Panc1 (cell line): Measurements from ENCODE around the gene SYTL3. TPM values are rescaled to one million over a fixed set of nuclear protein-coding genes. Genes with fewer than 3 reads are reported as not detected.

ENCODE experiments used
- ATAC-seq: fragments of 200-7000 bp; cut with Tn5 transposase; 2 replicates; pipeline ENCODE4 v1.9.1; 2020; ENCODE audit warnings: mild to moderate bottlenecking, moderate library complexity
- BruUV-seq: library from RNA; stranded (reverse); fragments of 400-500 nt; replicated peaks from 2 replicates; lab custom pipeline; 2021; lab: Mats Ljungman, UMichigan
- CTCF ChIA-PET: fragments of 300-600 bp; sonication (Branson Sonifier 250); formaldehyde crosslinking; loops from one replicate; lab custom pipeline; 2022; ENCODE audit warnings: antibody characterized with exemption; lab: Charles Lee
- POLR2A ChIA-PET: fragments of 300-600 bp; sonication (Branson Sonifier 250); formaldehyde crosslinking; loops from one replicate; lab custom pipeline; 2022; ENCODE audit warnings: antibody characterized with exemption; lab: Charles Lee
- DNase-seq: peaks from one replicate; pipeline ENCODE4 v3.0.0-alpha.2; 2010; ENCODE audit warnings: low read depth, low spot score
- H3K27ac ChIP-seq: 2 replicates; pipeline ENCODE4 v1.5.1; 2011; ENCODE audit warnings: mild to moderate bottlenecking, low read length, inconsistent platforms
- H3K27me3 ChIP-seq: fragments of 200-500 bp; sonication (Bioruptor generic); 2 replicates; pipeline ENCODE4 v1.6.0; 2014; ENCODE audit warnings: low read length, inconsistent platforms; ENCODE audit not compliant: control insufficient read depth, insufficient read depth
- H3K36me3 ChIP-seq: fragments of 200-500 bp; sonication (Bioruptor generic); 2 replicates; pipeline ENCODE4 v1.5.1; 2014; ENCODE audit warnings: inconsistent platforms, mild to moderate bottlenecking, low read length, moderate library complexity; ENCODE audit not compliant: control insufficient read depth, insufficient read depth
- H3K4me1 ChIP-seq: 2 replicates; pipeline ENCODE4 v1.5.1; 2011; ENCODE audit warnings: inconsistent platforms, mild to moderate bottlenecking, low read length, moderate library complexity; ENCODE audit not compliant: control insufficient read depth, insufficient read depth
- H3K4me3 ChIP-seq, 2 experiments: 2 replicates each; pipeline ENCODE4 v1.5.1; 2011 to 2012; ENCODE audit warnings: low read depth in 2 of 2, low read length in 2 of 2, mild to moderate bottlenecking in 2 of 2, inconsistent platforms in 1 of 2, moderate library complexity in 1 of 2
- H3K9me3 ChIP-seq: fragments of 200-500 bp; sonication (Bioruptor generic); 2 replicates; pipeline ENCODE4 v1.5.1; 2014; ENCODE audit warnings: low read depth, mild to moderate bottlenecking, inconsistent platforms, low read length, moderate library complexity; ENCODE audit not compliant: control insufficient read depth, insufficient read depth
- CTCF ChIP-seq: fragments of 450-650 bp; IDR thresholded peaks from 2 replicates; pipeline ENCODE4 v1.5.1; 2017; ENCODE audit warnings: mild to moderate bottlenecking
- POLR2AphosphoS5 ChIP-seq: IDR thresholded peaks from 2 replicates; pipeline ENCODE4 v1.6.1; 2012; ENCODE audit warnings: mild to moderate bottlenecking, low read depth, low read length, moderate library complexity
- REST ChIP-seq, 2 experiments: IDR thresholded peaks; 2 replicates each; pipeline ENCODE4 v1.6.1; 2011 to 2012; ENCODE audit warnings: low read depth in 2 of 2, control low read depth in 1 of 2, low read length in 1 of 2, mild to moderate bottlenecking in 1 of 2, moderate library complexity in 1 of 2; ENCODE audit not compliant: insufficient read depth in 1 of 2
- SIN3A ChIP-seq: IDR thresholded peaks from 2 replicates; pipeline ENCODE4 v1.6.1; 2012; ENCODE audit warnings: low read depth, mild to moderate bottlenecking, low read length, moderate library complexity, borderline replicate concordance; ENCODE audit not compliant: insufficient read depth
- TCF7L2 ChIP-seq: IDR thresholded peaks from 2 replicates; pipeline ENCODE4 v1.6.1; 2011; ENCODE audit warnings: mild to moderate bottlenecking, low read depth, low read length, inconsistent platforms
- in situ Hi-C: cut with HindIII; loops from 2 replicates; pipeline ENCODE4 v1.10.0; 2016; ENCODE audit warnings: low sequenced_read_pairs, low pct_unique_long_range_greater_than_20kb
- intact Hi-C: fragments of 100-400 bp; cut with micrococcal nuclease; formaldehyde crosslinking; loops from one replicate; pipeline ENCODE4 v1.10.0; 2022; ENCODE audit not compliant: unreplicated experiment
- total RNA-seq: library from RNA; stranded (reverse); gene quantifications from one replicate; pipeline ENCODE4 v1.2.1, GENCODE V29; 2021; ENCODE audit not compliant: unreplicated experiment

The SYTL3 gene
- total RNA-seq, 1 experiment from 2014 or later: 1.4 TPM

GRCh38 chr6:158638324-158638854, 11.5 kb upstream of the SYTL3 start:
- no peak for ATAC-seq
- H3K36me3 ChIP-seq: peaks cover 19% of the 10 kb centered on the region
- ChIA-PET POLR2A (no interaction called here), CTCF (interaction anchor here (0.7 kb wide), 1 partner anchor 176 kb away, joined by 8 read pairs; no protein-coding TSS in a partner anchor)
- H3K4me1 ChIP-seq: peaks cover 15% of the 10 kb centered on the region
- in situ Hi-C loops (no loop called here), intact Hi-C loops (no loop called here)
- no peak overlapping the region for H3K4me3 ChIP-seq
- H3K9me3 ChIP-seq: no peaks in the 10 kb centered on the region
- DNase-seq: no peak
- TF ChIP-seq SIN3A (no peak), TCF7L2 (no peak), POLR2AphosphoS5 (no peak), REST (IDR thresholded peaks at IDR 0.05; ENCODE audit: insufficient read depth in 1 of 2, low read depth in 2 of 2, low read length in 1 of 2) (no peak), CTCF (no peak)
- no peaks in the 10 kb centered on the region for H3K27me3 ChIP-seq
- BruUV-seq: no TSS peak
- no peak overlapping the region for H3K27ac ChIP-seq

- TF ChIP-seq TCF7L2 (no peak), CTCF (no peak), SIN3A (no peak), REST (IDR thresholded peaks at IDR 0.05; ENCODE audit: insufficient read depth in 1 of 2, low read depth in 2 of 2, low read length in 1 of 2) (no peak), POLR2AphosphoS5 (no peak)
- DNase-seq (no peak), ATAC-seq (peak; percentile 36; the same call in 1 of the 2 replicates)
- ChIA-PET POLR2A (no interaction called here), CTCF (interaction anchor here (0.7 kb wide), 1 partner anchor 177 kb away, joined by 8 read pairs; no protein-coding TSS in a partner anchor)
- H3K9me3 ChIP-seq: no peaks in the 10 kb centered on the region
- no TSS peak for BruUV-seq
- intact Hi-C loops (no loop called here), in situ Hi-C loops (no loop called here)
- H3K27ac ChIP-seq: no peak overlapping the region
- peaks cover 16% of the 10 kb centered on the region for H3K4me1 ChIP-seq
- no peak overlapping the region for H3K4me3 ChIP-seq
- no peaks in the 10 kb centered on the region for H3K27me3 ChIP-seq
- H3K36me3 ChIP-seq: peaks cover 13% of the 10 kb centered on the region; the same call in 1 of the 2 replicates
Measured at GRCh38 chr6:158639056-158639455, 10.8 kb upstream of the SYTL3 start.
